SKM-1 (cell line): ENCODE data around the gene LARP1.
"Not testable (repeated sequence)": the region's sequence is repeated elsewhere in the genome, so short reads cannot be mapped to it uniquely, and the experiment has no call there.

Experiments
- DNase-seq: peaks from one replicate; lab custom pipeline; 2025; ENCODE audit not compliant: unreplicated experiment; lab: John Stamatoyannopoulos, UW

The LARP1 gene

GRCh38 chr5:154759868-154760267, 4.7 kb downstream of the LARP1 start:
- DNase-seq, result not testable (repeated sequence)

GRCh38 chr5:154761046-154761736, 6.0 kb downstream of the LARP1 start:
- DNase-seq, result no peak

- no peak for DNase-seq
Observed at GRCh38 chr5:154762261-154762660, 7.1 kb downstream of the LARP1 start.

- DNase-seq, result no peak
Observed at GRCh38 chr5:154762700-154763099, 7.5 kb downstream of the LARP1 start.

GRCh38 chr5:154764967-154765366, 9.8 kb downstream of the LARP1 start:
- DNase-seq, result no peak

- no peak for DNase-seq
Observed at GRCh38 chr5:154765396-154765925, 10.3 kb downstream of the LARP1 start.

GRCh38 chr5:154766558-154767281, 11.5 kb downstream of the LARP1 start:
- no peak for DNase-seq

GRCh38 chr5:154767576-154767975, 12.4 kb downstream of the LARP1 start:
- DNase-seq, result no peak

GRCh38 chr5:154768207-154768606, 13.0 kb downstream of the LARP1 start:
- no peak for DNase-seq

GRCh38 chr5:154770111-154770510, 14.9 kb downstream of the LARP1 start:
- DNase-seq, result no peak

- no peak for DNase-seq
Observed at GRCh38 chr5:154771383-154771901, 16.3 kb downstream of the LARP1 start.

- no peak for DNase-seq
Observed at GRCh38 chr5:154773326-154773725, 18.1 kb downstream of the LARP1 start.

- no peak for DNase-seq
Observed at GRCh38 chr5:154776167-154776566, 21.0 kb downstream of the LARP1 start.

GRCh38 chr5:154778534-154778933, 23.4 kb downstream of the LARP1 start:
- DNase-seq, result no peak

- no peak for DNase-seq
Observed at GRCh38 chr5:154779105-154779504, 23.9 kb downstream of the LARP1 start.

- no peak for DNase-seq
Observed at GRCh38 chr5:154780128-154780527, 25.0 kb downstream of the LARP1 start.

GRCh38 chr5:154782326-154782725, 27.1 kb downstream of the LARP1 start:
- no peak for DNase-seq

GRCh38 chr5:154782812-154783592, 27.8 kb downstream of the LARP1 start:
- DNase-seq, result no peak

- DNase-seq, result no peak
Observed at GRCh38 chr5:154783774-154784460, 28.7 kb downstream of the LARP1 start.

- no peak for DNase-seq
Observed at GRCh38 chr5:154784856-154785255, 29.7 kb downstream of the LARP1 start.

GRCh38 chr5:154786414-154786813, 31.2 kb downstream of the LARP1 start:
- DNase-seq, result no peak
